ENCODE results near the gene CDH13. TPM values are rescaled to one million over a fixed set of nuclear protein-coding genes. Genes with fewer than 3 reads are reported as not detected.

CDH13 gene
- total and polyA plus RNA-seq, 2 donors (not counting 1 experiment from before 2014, with no cell fraction given) = 27.6 to 96.7 TPM

GRCh38 chr16:82750068-82750467, 123.3 kb downstream of the CDH13 start:
- Histone ChIP-seq H3K27ac (ENCODE audit: insufficient read depth, low read length) (no peak overlapping the region), H3K27me3 (ENCODE audit: control insufficient read depth, insufficient read depth, low read length) (no peaks in the 10 kb centered on the region), H3K4me3 (replicated peaks in 1 of 4; ENCODE audit: control extremely low read depth in 1 of 4, insufficient read depth in 1 of 4, low read depth in 3 of 4, low read length in 4 of 4) (no peak overlapping the region), H3K36me3 (ENCODE audit: control insufficient read depth, insufficient read depth, low read length) (no peaks in the 10 kb centered on the region), H3K79me2 (ENCODE audit: control insufficient read depth, insufficient read depth, low read length) (no peaks in the 10 kb centered on the region), H3K4me2 (ENCODE audit: extremely low read depth, insufficient read depth, low read length) (no peak overlapping the region), H3K9me3 (ENCODE audit: control insufficient read depth, insufficient read depth, low read depth, low read length) (no peaks in the 10 kb centered on the region), H3K4me1 (ENCODE audit: control insufficient read depth, extremely low read depth, insufficient read depth, low read length) (no peaks in the 10 kb centered on the region), H4K20me1 (ENCODE audit: control insufficient read depth, extremely low read depth, insufficient read depth, low read length) (no peaks in the 10 kb centered on the region), H2AFZ (ENCODE audit: low read length) (no peak overlapping the region), H3K9ac (ENCODE audit: insufficient read depth, low read length) (no peak overlapping the region)
- DNase-seq (ENCODE audit: low read depth in 2 of 2) = no peak
- TF ChIP-seq CTCF (conservative IDR thresholded peaks at IDR 0.05 in 1 of 2, IDR thresholded peaks at IDR 0.05 in 1 of 2; ENCODE audit: low read depth in 1 of 2, low read length in 2 of 2) (no peak), EZH2 (IDR thresholded peaks at IDR 0.05; ENCODE audit: low read length, missing control alignments) (no peak)

- Histone ChIP-seq H3K9ac (ENCODE audit: insufficient read depth, low read length) (no peak overlapping the region), H3K27me3 (ENCODE audit: control insufficient read depth, insufficient read depth, low read length) (no peaks in the 10 kb centered on the region), H3K27ac (ENCODE audit: insufficient read depth, low read length) (no peak overlapping the region), H2AFZ (ENCODE audit: low read length) (no peak overlapping the region), H3K9me3 (ENCODE audit: control insufficient read depth, insufficient read depth, low read depth, low read length) (no peaks in the 10 kb centered on the region), H3K4me1 (ENCODE audit: control insufficient read depth, extremely low read depth, insufficient read depth, low read length) (no peaks in the 10 kb centered on the region), H3K79me2 (ENCODE audit: control insufficient read depth, insufficient read depth, low read length) (no peaks in the 10 kb centered on the region), H4K20me1 (ENCODE audit: control insufficient read depth, extremely low read depth, insufficient read depth, low read length) (no peaks in the 10 kb centered on the region), H3K4me2 (ENCODE audit: extremely low read depth, insufficient read depth, low read length) (no peak overlapping the region), H3K36me3 (ENCODE audit: control insufficient read depth, insufficient read depth, low read length) (no peaks in the 10 kb centered on the region), H3K4me3 (replicated peaks in 1 of 4; ENCODE audit: control extremely low read depth in 1 of 4, insufficient read depth in 1 of 4, low read depth in 3 of 4, low read length in 4 of 4) (no peak overlapping the region)
- TF ChIP-seq EZH2 (IDR thresholded peaks at IDR 0.05; ENCODE audit: low read length, missing control alignments) (no peak), CTCF (conservative IDR thresholded peaks at IDR 0.05 in 1 of 2, IDR thresholded peaks at IDR 0.05 in 1 of 2; ENCODE audit: low read depth in 1 of 2, low read length in 2 of 2) (no peak)
- DNase-seq (ENCODE audit: low read depth in 2 of 2) = no peak
These were observed 124.3 kb downstream of the CDH13 start for GRCh38 chr16:82751020-82751419.

GRCh38 chr16:82752172-82752571, 125.4 kb downstream of the CDH13 start:
- H3K79me2 ChIP-seq (ENCODE audit: control insufficient read depth, insufficient read depth, low read length) = no peaks in the 10 kb centered on the region
- H3K27me3 ChIP-seq (ENCODE audit: control insufficient read depth, insufficient read depth, low read length) = no peaks in the 10 kb centered on the region
- no peak overlapping the region for H3K9ac ChIP-seq (ENCODE audit: insufficient read depth, low read length)
- no peak overlapping the region for H3K4me2 ChIP-seq (ENCODE audit: extremely low read depth, insufficient read depth, low read length)
- no peak for DNase-seq (ENCODE audit: low read depth in 2 of 2)
- no peak overlapping the region for H3K27ac ChIP-seq (ENCODE audit: insufficient read depth, low read length)
- TF ChIP-seq EZH2 (IDR thresholded peaks at IDR 0.05; ENCODE audit: low read length, missing control alignments) = no peak
- H3K9me3 ChIP-seq (ENCODE audit: control insufficient read depth, insufficient read depth, low read depth, low read length) = no peaks in the 10 kb centered on the region
- H4K20me1 ChIP-seq (ENCODE audit: control insufficient read depth, extremely low read depth, insufficient read depth, low read length) = no peaks in the 10 kb centered on the region
- H3K36me3 ChIP-seq (ENCODE audit: control insufficient read depth, insufficient read depth, low read length) = no peaks in the 10 kb centered on the region
- no peak overlapping the region for H2AFZ ChIP-seq (ENCODE audit: low read length)
- H3K4me3 ChIP-seq (replicated peaks in 1 of 4; ENCODE audit: control extremely low read depth in 1 of 4, insufficient read depth in 1 of 4, low read depth in 3 of 4, low read length in 4 of 4) = no peak overlapping the region
- no peaks in the 10 kb centered on the region for H3K4me1 ChIP-seq (ENCODE audit: control insufficient read depth, extremely low read depth, insufficient read depth, low read length)

Data from fibroblast of lung (primary cell).